NCI-H2107 treated with DMSO at 0.1 percent for 48 hours (cell line): ENCODE data around the gene CMSS1.

Source experiments
- DNase-seq: peaks from one replicate; lab custom pipeline; 2025; ENCODE audit not compliant: unreplicated experiment; lab: John Stamatoyannopoulos, UW

The CMSS1 gene

GRCh38 chr3:100125161-100125938 lies 307.7 kb downstream of the CMSS1 start:
- no peak for DNase-seq

- DNase-seq, result no peak
Observed at GRCh38 chr3:100127792-100128191, 310.1 kb downstream of the CMSS1 start.

GRCh38 chr3:100128565-100128964 lies 310.9 kb downstream of the CMSS1 start:
- DNase-seq, result no peak

- DNase-seq, result no peak
Observed at GRCh38 chr3:100129941-100130340, 312.3 kb downstream of the CMSS1 start.

GRCh38 chr3:100131241-100131640 lies 313.6 kb downstream of the CMSS1 start:
- no peak for DNase-seq

- no peak for DNase-seq
Observed at GRCh38 chr3:100136921-100137320, 319.3 kb downstream of the CMSS1 start.

GRCh38 chr3:100140976-100141375 lies 323.3 kb downstream of the CMSS1 start:
- DNase-seq, result no peak

GRCh38 chr3:100141586-100141985 lies 323.9 kb downstream of the CMSS1 start:
- DNase-seq, result no peak

GRCh38 chr3:100144255-100144866 lies 326.7 kb downstream of the CMSS1 start:
- no peak for DNase-seq

GRCh38 chr3:100149130-100149529 lies 331.5 kb downstream of the CMSS1 start:
- DNase-seq, result peak; percentile 14

- DNase-seq, result no peak
Observed at GRCh38 chr3:100149713-100150415, 332.2 kb downstream of the CMSS1 start.

GRCh38 chr3:100150473-100150872 lies 332.8 kb downstream of the CMSS1 start:
- no peak for DNase-seq

- DNase-seq, result no peak
Observed at GRCh38 chr3:100151024-100151707, 333.5 kb downstream of the CMSS1 start.

- no peak for DNase-seq
Observed at GRCh38 chr3:100154171-100154570, 336.5 kb downstream of the CMSS1 start.

GRCh38 chr3:100155128-100155527 lies 337.5 kb downstream of the CMSS1 start:
- no peak for DNase-seq

- DNase-seq, result no peak
Observed at GRCh38 chr3:100155590-100155989, 337.9 kb downstream of the CMSS1 start.

GRCh38 chr3:100157685-100158084 lies 340.0 kb downstream of the CMSS1 start:
- no peak for DNase-seq

- peak; percentile 13 for DNase-seq
Observed at GRCh38 chr3:100158918-100159330, 341.3 kb downstream of the CMSS1 start.

GRCh38 chr3:100159331-100160153 lies 341.9 kb downstream of the CMSS1 start:
- DNase-seq, result no peak

GRCh38 chr3:100160521-100160920 lies 342.9 kb downstream of the CMSS1 start:
- DNase-seq, result no peak

GRCh38 chr3:100163787-100164186 lies 346.1 kb downstream of the CMSS1 start:
- DNase-seq, result no peak
